Measurements from ENCODE around the gene SLC17A5. TPM values are rescaled to one million over a fixed set of nuclear protein-coding genes. Genes with fewer than 3 reads are reported as not detected.
A peak's percentile ranks its signal among the peaks of the same experiment; 100 is the strongest.

SLC17A5 gene
- total and polyA plus RNA-seq, 5 donors from 2014 or later, result 6.0 to 9.2 (median 7.4) TPM

DNA sequence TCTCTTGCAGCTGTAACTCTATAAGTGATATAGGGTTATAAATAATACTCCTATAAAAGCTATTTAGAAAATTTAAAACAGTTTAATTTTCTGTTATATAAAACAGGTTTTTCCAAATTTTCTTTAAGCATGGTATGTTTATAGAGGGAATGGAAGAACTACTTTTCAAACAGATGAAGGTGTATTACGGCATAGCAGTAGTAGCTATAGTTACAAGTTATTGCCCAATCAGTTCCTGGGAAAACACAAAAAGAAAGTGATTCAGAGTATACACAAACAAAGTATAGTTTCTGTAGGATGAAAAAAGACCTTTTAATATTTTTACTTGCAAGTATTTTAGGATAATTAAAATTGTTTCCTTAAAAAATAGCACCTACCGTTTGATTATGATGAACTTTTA is 9.8 kb downstream of the SLC17A5 start:
- Mint-ChIP-seq H3K9me3 (no peaks in the 10 kb centered on the region), H3K4me1 (peaks cover 19 to 37% (median 20%) of the 10 kb centered on the region in 4 donors), H3K36me3 (peaks cover 30% of the 10 kb centered on the region), H3K27me3 (no peaks in the 10 kb centered on the region), H3K27ac (no peak overlapping the region), H3K4me3 (no peak overlapping the region)
- Histone ChIP-seq H3K36me3 (ENCODE audit: control insufficient read depth, insufficient read depth, low read length) (peaks cover 20% of the 10 kb centered on the region), H3K4me3 (ENCODE audit: low read depth, low read length) (no peak overlapping the region), H3K9me3 (ENCODE audit: control insufficient read depth in 2 of 2, low read length in 2 of 2) (no peaks in the 10 kb centered on the region), H3K27ac (ENCODE audit: insufficient read depth, low read length, poor library complexity, severe bottlenecking) (no peak overlapping the region), H3K27me3 (ENCODE audit: control insufficient read depth, insufficient read depth, low read length) (no peaks in the 10 kb centered on the region), H3K4me1 (ENCODE audit: control insufficient read depth, insufficient read depth, low read length, poor library complexity, severe bottlenecking) (peaks cover 4% of the 10 kb centered on the region)
- DNase-seq (no peak), ATAC-seq (ENCODE audit: low read depth in 2 of 2) (no peak)

- Histone ChIP-seq H3K36me3 (ENCODE audit: control insufficient read depth, insufficient read depth, low read length) (peaks cover 23% of the 10 kb centered on the region), H3K4me1 (ENCODE audit: control insufficient read depth, insufficient read depth, low read length, poor library complexity, severe bottlenecking) (peaks cover 4% of the 10 kb centered on the region), H3K9me3 (ENCODE audit: control insufficient read depth in 2 of 2, low read length in 2 of 2) (no peaks in the 10 kb centered on the region), H3K27ac (ENCODE audit: insufficient read depth, low read length, poor library complexity, severe bottlenecking) (no peak overlapping the region), H3K4me3 (ENCODE audit: low read depth, low read length) (no peak overlapping the region), H3K27me3 (ENCODE audit: control insufficient read depth, insufficient read depth, low read length) (no peaks in the 10 kb centered on the region)
- peaks cover 15 to 38% (median 20%) of the 10 kb centered on the region in 4 donors for H3K4me1 Mint-ChIP-seq
- no peaks in the 10 kb centered on the region for H3K27me3 Mint-ChIP-seq
- no peaks in the 10 kb centered on the region for H3K9me3 Mint-ChIP-seq
- H3K4me3 Mint-ChIP-seq, result no peak overlapping the region
- DNase-seq (no peak), ATAC-seq (ENCODE audit: low read depth in 2 of 2) (no peak)
- H3K27ac Mint-ChIP-seq, result no peak overlapping the region
- H3K36me3 Mint-ChIP-seq, result peaks cover 31% of the 10 kb centered on the region
Measured at GRCh38 chr6:73642530-73642929, 11.3 kb downstream of the SLC17A5 start.

DNA sequence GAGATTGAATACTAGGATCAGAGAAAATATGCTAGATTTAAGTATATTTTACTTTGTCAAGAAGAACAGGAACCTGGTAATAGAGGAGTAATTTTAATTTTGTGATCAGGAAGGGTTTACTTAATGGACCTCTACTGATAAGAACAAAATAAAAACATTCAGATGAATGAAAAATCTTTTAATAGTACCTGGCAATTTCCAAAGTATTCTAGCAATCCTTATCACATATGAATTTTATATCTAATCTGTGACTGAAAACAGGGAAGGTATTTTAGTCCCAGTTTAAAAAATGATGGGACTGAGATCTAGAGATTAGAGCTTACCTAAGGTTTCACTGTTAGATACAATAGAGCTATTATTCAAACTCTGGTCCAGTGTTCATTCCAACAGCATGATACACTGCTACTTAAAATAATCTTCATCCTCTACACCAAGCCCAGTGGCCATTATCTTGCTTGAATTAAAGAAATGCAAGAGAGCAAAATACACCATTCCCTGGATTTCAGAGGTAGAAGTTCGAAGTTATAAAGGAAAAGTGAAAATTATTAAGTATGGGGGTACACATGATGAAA is 13.5 kb downstream of the SLC17A5 start:
- no peaks in the 10 kb centered on the region for H3K9me3 ChIP-seq (ENCODE audit: control insufficient read depth in 2 of 2, low read length in 2 of 2)
- Mint-ChIP-seq H3K4me3 (no peak overlapping the region), H3K9me3 (no peaks in the 10 kb centered on the region), H3K36me3 (peaks cover 36% of the 10 kb centered on the region), H3K4me1 (peaks cover 5 to 22% (median 6%) of the 10 kb centered on the region in 4 donors), H3K27ac (no peak overlapping the region), H3K27me3 (no peaks in the 10 kb centered on the region)
- H3K4me1 ChIP-seq (ENCODE audit: control insufficient read depth, insufficient read depth, low read length, poor library complexity, severe bottlenecking), result no peaks in the 10 kb centered on the region
- DNase-seq (no peak), ATAC-seq (ENCODE audit: low read depth in 2 of 2) (no peak)
- peaks cover 32% of the 10 kb centered on the region for H3K36me3 ChIP-seq (ENCODE audit: control insufficient read depth, insufficient read depth, low read length)
- H3K27me3 ChIP-seq (ENCODE audit: control insufficient read depth, insufficient read depth, low read length), result no peaks in the 10 kb centered on the region
- no peak overlapping the region for H3K27ac ChIP-seq (ENCODE audit: insufficient read depth, low read length, poor library complexity, severe bottlenecking)
- no peak overlapping the region for H3K4me3 ChIP-seq (ENCODE audit: low read depth, low read length)

GRCh38 chr6:73639040-73639439 is 14.8 kb downstream of the SLC17A5 start:
- H3K4me3 Mint-ChIP-seq, result peak overlapping the region in 1 of 4 donors; percentile 12
- no peak for ATAC-seq (ENCODE audit: low read depth in 2 of 2)
- no peak overlapping the region for H3K27ac Mint-ChIP-seq
- H3K4me1 ChIP-seq (ENCODE audit: control insufficient read depth, insufficient read depth, low read length, poor library complexity, severe bottlenecking), result no peaks in the 10 kb centered on the region
- no peaks in the 10 kb centered on the region for H3K9me3 Mint-ChIP-seq
- no peak overlapping the region for H3K27ac ChIP-seq (ENCODE audit: insufficient read depth, low read length, poor library complexity, severe bottlenecking)
- no peak overlapping the region for H3K4me3 ChIP-seq (ENCODE audit: low read depth, low read length)
- no peaks in the 10 kb centered on the region for H3K27me3 ChIP-seq (ENCODE audit: control insufficient read depth, insufficient read depth, low read length)
- H3K36me3 Mint-ChIP-seq, result peaks cover 36% of the 10 kb centered on the region
- no peak for DNase-seq
- H3K27me3 Mint-ChIP-seq, result no peaks in the 10 kb centered on the region
- H3K9me3 ChIP-seq (ENCODE audit: control insufficient read depth in 2 of 2, low read length in 2 of 2), result no peaks in the 10 kb centered on the region
- H3K4me1 Mint-ChIP-seq, result peaks cover 0 to 18% (median under 1%) of the 10 kb centered on the region in 4 donors
- peaks cover 32% of the 10 kb centered on the region for H3K36me3 ChIP-seq (ENCODE audit: control insufficient read depth, insufficient read depth, low read length)

GRCh38 chr6:73637404-73637803 is 16.4 kb downstream of the SLC17A5 start:
- H3K36me3 ChIP-seq (ENCODE audit: control insufficient read depth, insufficient read depth, low read length), result peaks cover 45% of the 10 kb centered on the region
- no peak overlapping the region for H3K27ac Mint-ChIP-seq

DNA sequence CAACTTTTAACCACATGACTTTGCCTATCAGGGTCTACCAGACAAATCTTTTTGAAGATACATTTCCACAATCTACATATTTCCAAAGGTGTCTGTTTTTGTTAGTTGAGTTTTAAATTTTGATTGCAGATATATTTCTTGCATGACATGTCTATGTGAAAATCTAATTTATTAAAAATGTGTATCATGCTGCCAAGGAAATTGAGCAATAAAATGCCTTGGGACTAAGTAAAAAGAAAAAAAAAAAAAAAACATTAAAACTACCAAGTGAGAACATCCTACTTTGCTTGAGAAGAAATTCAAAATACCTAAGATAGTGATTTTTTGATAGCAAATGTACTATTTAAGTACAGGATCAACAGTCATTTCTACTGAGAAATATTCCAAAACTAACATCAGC is 17.7 kb downstream of the SLC17A5 start:
- no peak overlapping the region for H3K27ac ChIP-seq (ENCODE audit: insufficient read depth, low read length, poor library complexity, severe bottlenecking)
- peaks cover 0 to 18% (median under 1%) of the 10 kb centered on the region in 4 donors for H3K4me1 Mint-ChIP-seq
- H3K27me3 Mint-ChIP-seq, result no peaks in the 10 kb centered on the region
- no peaks in the 10 kb centered on the region for H3K9me3 ChIP-seq (ENCODE audit: control insufficient read depth in 2 of 2, low read length in 2 of 2)
- no peak overlapping the region for H3K4me3 ChIP-seq (ENCODE audit: low read depth, low read length)
- peaks cover 34% of the 10 kb centered on the region for H3K36me3 Mint-ChIP-seq
- no peak overlapping the region for H3K27ac Mint-ChIP-seq
- peaks cover 38% of the 10 kb centered on the region for H3K36me3 ChIP-seq (ENCODE audit: control insufficient read depth, insufficient read depth, low read length)
- no peak for ATAC-seq (ENCODE audit: low read depth in 2 of 2)
- H3K4me1 ChIP-seq (ENCODE audit: control insufficient read depth, insufficient read depth, low read length, poor library complexity, severe bottlenecking), result no peaks in the 10 kb centered on the region
- no peaks in the 10 kb centered on the region for H3K27me3 ChIP-seq (ENCODE audit: control insufficient read depth, insufficient read depth, low read length)
- no peaks in the 10 kb centered on the region for H3K9me3 Mint-ChIP-seq
- DNase-seq, result no peak
- H3K4me3 Mint-ChIP-seq, result no peak overlapping the region

More at GRCh38 chr6:73637404-73637803, 16.4 kb downstream of the SLC17A5 start:
- Histone ChIP-seq H3K27ac (ENCODE audit: insufficient read depth, low read length, poor library complexity, severe bottlenecking) (no peak overlapping the region), H3K27me3 (ENCODE audit: control insufficient read depth, insufficient read depth, low read length) (no peaks in the 10 kb centered on the region), H3K9me3 (ENCODE audit: control insufficient read depth in 2 of 2, low read length in 2 of 2) (no peaks in the 10 kb centered on the region), H3K4me1 (ENCODE audit: control insufficient read depth, insufficient read depth, low read length, poor library complexity, severe bottlenecking) (no peaks in the 10 kb centered on the region), H3K4me3 (ENCODE audit: low read depth, low read length) (no peak overlapping the region)
- Mint-ChIP-seq H3K4me1 (peaks cover 0 to 18% (median under 1%) of the 10 kb centered on the region in 4 donors), H3K27me3 (no peaks in the 10 kb centered on the region), H3K36me3 (peaks cover 36% of the 10 kb centered on the region), H3K9me3 (no peaks in the 10 kb centered on the region), H3K4me3 (no peak overlapping the region)
- DNase-seq (no peak), ATAC-seq (ENCODE audit: low read depth in 2 of 2) (no peak)

- H3K27ac ChIP-seq (ENCODE audit: insufficient read depth, low read length, poor library complexity, severe bottlenecking), result no peak overlapping the region
- DNase-seq (no peak), ATAC-seq (ENCODE audit: low read depth in 2 of 2) (no peak)
- Mint-ChIP-seq H3K4me3 (no peak overlapping the region), H3K9me3 (no peaks in the 10 kb centered on the region), H3K4me1 (no peaks in the 10 kb centered on the region), H3K27ac (no peak overlapping the region), H3K36me3 (peaks cover 25% of the 10 kb centered on the region), H3K27me3 (no peaks in the 10 kb centered on the region)
- H3K4me1 ChIP-seq (ENCODE audit: control insufficient read depth, insufficient read depth, low read length, poor library complexity, severe bottlenecking), result no peaks in the 10 kb centered on the region
- H3K4me3 ChIP-seq (ENCODE audit: low read depth, low read length), result no peak overlapping the region
- H3K36me3 ChIP-seq (ENCODE audit: control insufficient read depth, insufficient read depth, low read length), result peaks cover 45% of the 10 kb centered on the region
- H3K9me3 ChIP-seq (ENCODE audit: control insufficient read depth in 2 of 2, low read length in 2 of 2), result no peaks in the 10 kb centered on the region
- no peaks in the 10 kb centered on the region for H3K27me3 ChIP-seq (ENCODE audit: control insufficient read depth, insufficient read depth, low read length)
Measured at GRCh38 chr6:73632346-73632745, 21.4 kb downstream of the SLC17A5 start.

DNA sequence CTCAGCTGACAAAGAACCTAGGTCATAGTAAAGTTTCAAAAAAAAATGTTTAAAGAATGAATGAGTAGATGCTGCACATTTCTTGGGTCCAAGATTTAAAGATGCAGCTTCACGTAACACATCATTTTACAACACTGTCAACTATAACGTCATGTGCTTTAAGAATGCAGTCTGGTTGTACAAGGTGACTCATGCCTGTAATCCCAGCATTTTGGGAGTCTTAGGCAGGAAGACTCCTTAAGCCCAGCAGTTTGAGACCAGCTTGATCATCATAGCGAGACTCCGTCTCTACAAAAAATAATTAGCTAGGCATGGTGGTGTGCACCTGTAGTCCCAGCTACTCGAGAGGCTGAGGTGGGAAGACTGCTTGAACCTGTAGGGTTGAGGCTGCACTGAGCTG is 21.9 kb downstream of the SLC17A5 start:
- DNase-seq, result no peak
- no peaks in the 10 kb centered on the region for H3K9me3 ChIP-seq (ENCODE audit: control insufficient read depth in 2 of 2, low read length in 2 of 2)
- no peaks in the 10 kb centered on the region for H3K9me3 Mint-ChIP-seq
- H3K36me3 Mint-ChIP-seq, result peaks cover 20% of the 10 kb centered on the region
- no peak overlapping the region for H3K4me3 ChIP-seq (ENCODE audit: low read depth, low read length)
- H3K36me3 ChIP-seq (ENCODE audit: control insufficient read depth, insufficient read depth, low read length), result peaks cover 45% of the 10 kb centered on the region
- no peaks in the 10 kb centered on the region for H3K27me3 ChIP-seq (ENCODE audit: control insufficient read depth, insufficient read depth, low read length)
- no peak for ATAC-seq (ENCODE audit: low read depth in 2 of 2)
- no peak overlapping the region for H3K4me3 Mint-ChIP-seq
- no peak overlapping the region for H3K27ac ChIP-seq (ENCODE audit: insufficient read depth, low read length, poor library complexity, severe bottlenecking)
- H3K27me3 Mint-ChIP-seq, result no peaks in the 10 kb centered on the region
- H3K4me1 ChIP-seq (ENCODE audit: control insufficient read depth, insufficient read depth, low read length, poor library complexity, severe bottlenecking), result no peaks in the 10 kb centered on the region
- H3K4me1 Mint-ChIP-seq, result no peaks in the 10 kb centered on the region
- no peak overlapping the region for H3K27ac Mint-ChIP-seq

Data from CD4-positive, CD25-positive, alpha-beta regulatory T cell (primary cell).